NK-92 (cell line): ENCODE measurements around the gene BCL10.

Experiments
- DNase-seq: peaks from one replicate; lab custom pipeline; 2025; ENCODE audit not compliant: unreplicated experiment; lab: John Stamatoyannopoulos, UW

BCL10 gene

DNA sequence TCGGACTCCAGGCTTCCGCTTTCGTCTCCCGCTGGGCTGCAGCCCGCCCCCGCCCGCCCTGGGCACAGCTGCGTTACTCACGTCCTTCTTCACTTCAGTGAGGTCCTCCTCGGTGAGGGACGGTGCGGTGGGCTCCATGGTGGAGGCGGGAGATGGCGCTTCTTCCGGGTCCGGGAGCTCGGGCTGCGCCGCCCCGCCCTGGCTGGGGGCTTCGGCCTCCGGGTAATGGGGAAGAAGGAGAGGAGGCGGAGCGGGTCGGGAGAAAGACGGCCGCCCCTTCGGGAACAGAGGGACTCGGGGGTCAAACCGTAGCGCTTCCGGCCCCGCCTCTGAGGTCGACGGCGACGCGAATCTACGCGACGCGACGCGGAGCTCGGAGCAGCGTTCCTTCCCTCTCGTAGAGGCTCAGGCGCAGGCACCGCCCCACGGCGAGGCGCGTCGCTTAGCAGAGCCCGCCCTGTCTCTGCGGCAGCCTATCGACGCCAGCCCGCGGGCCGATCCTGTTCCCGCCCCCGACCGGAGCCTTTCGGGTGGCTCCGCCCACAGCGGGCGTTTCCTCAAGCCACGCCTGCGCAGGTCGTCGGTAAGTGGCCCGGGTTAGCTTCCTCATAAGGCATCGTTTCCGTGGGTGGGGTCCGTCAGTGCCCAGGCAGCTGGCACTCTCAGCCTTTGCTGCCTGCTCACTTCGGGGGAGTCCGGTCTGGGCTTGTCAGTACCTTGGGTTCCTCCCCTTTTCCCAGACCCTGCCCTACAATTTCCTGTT lies at the start of gene BCL10:
BCL10 (minus strand) TSS at position 418 of the 763 bp plus-strand sequence; CDS start at position 138, 280 bp downstream.
- peak; percentile 84 for DNase-seq

- no peak for DNase-seq
Observed at GRCh38 chr1:85325920-85326319, 49.5 kb upstream of the BCL10 start.

- no peak for DNase-seq
Observed at GRCh38 chr1:85323770-85324169, 47.3 kb upstream of the BCL10 start.

DNA sequence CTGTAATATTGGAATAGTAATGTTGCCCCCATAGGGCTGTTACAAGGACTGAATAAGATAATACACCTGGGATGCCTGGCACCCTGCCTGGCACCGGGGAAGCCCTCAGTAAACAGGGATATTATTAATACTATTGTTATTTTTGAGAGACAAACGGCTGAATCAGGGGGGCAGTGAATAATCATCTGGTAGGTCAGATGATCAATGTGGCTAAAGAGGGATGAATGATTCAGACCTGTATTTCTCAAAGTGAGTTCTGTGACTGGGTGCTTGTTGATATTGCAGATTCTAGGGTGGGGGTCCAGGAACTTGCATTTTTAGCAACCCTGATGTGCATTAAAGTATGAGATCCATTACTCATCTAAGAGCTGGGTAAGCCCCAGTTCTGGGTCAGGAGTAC lies 46.2 kb upstream of the BCL10 start:
- DNase-seq, result no peak

DNA sequence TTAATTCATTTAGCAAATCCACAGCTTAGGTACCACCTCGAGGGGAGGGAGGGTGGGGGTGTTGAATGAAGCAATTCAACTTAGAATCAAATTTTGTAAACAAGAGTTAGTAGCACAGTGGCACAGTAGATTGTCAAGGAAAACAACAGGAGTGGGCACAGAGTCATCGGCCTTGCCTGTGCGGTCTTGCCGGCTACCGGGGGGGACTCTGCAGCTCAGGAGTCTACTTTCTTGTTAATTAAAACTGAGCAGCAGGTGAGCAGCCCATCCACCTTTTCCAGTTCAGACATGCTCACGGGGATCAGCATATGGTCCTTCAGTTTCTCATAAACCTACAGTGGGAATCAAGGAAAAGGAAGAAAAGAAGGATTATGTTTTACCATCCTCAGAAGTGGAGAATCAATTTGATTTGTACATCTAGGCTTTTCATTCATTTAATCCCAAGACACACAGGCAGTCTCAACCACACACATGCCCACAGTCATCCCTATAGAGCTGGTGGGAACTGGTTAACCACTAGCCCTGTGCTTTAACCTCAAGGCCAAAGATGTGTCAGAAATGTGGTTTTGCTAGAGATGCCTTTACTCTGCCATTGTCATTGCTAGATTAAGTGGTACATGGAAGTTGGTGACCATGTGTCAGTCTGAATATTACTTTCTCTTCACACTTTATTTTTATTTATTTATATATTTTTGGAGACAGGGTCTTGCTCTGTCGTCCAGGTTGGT lies 45.0 kb upstream of the BCL10 start:
- no peak for DNase-seq

DNA sequence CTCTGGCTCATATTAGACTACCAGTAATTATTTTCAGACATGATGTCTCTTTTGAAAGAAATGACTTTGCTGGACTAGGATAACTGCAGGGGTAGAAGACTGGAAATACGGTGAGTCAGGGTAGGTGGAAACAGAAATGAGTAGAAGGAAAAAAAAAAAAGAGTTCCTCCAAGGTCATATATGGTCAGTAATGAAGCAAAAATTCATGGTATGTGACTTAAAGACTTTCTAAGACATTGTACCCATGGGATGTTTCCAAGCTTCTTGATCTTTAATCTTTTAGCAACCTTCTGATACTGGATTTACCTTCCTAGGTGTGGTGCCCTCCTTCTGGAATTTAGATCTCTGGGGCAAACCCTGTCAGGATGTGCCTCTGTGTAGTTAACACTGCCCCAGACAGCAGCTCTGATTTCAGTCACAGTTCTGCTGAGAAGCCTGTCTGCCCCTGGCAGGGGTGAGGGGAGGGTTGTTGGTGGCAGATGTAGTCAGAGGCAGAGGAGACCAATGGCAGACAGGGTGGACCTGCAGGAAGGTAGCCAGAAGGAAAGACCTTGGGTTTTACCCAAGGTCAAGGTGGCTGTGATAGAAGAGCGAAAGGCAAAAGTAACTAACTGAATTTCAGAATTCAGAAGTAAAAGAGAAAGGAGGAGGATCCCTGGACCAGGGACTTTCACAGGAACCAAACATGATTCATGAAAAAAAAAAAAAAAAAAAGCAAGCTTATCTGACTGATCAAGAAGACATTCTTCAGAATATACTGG lies 44.1 kb upstream of the BCL10 start:
- no peak for DNase-seq

DNA sequence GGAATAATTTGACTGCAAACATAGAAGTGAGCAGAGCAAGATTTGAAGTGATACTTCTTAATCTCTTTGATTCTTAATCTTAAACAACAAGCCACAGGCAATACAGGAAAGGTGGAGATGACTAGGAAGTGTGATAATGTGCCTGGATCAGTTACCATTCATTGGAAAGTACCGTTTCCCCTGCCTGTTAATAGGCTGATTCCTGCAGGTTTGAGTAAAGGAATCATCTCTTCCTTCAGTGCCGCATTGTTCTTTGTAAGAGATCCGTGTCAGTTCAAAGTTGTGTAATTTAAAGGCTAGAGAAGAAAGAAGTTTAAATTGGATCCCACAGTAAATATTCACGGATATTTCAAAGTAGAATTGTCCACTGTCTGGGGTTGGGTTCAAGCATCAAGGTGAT lies 43.5 kb upstream of the BCL10 start:
- DNase-seq, result no peak

DNA sequence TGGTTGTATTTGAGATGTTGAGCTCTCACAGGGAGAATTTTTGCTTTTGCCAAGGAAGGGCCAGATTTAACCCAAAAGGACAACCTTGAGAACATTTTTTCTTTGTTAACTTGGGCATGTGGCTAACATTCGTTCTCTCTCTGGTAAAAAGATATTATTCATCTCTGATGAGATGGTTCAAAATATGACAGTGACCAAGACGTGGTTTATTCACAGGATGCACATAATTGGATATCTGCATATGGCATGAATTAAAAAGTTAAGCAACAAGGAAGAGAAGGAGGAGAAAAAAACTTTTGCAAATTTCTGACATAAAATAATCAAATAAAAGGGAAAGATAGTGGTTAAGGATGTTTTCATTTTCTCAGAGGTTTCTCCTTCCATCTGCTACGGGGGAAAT lies 43.1 kb upstream of the BCL10 start:
- DNase-seq, result no peak

DNA sequence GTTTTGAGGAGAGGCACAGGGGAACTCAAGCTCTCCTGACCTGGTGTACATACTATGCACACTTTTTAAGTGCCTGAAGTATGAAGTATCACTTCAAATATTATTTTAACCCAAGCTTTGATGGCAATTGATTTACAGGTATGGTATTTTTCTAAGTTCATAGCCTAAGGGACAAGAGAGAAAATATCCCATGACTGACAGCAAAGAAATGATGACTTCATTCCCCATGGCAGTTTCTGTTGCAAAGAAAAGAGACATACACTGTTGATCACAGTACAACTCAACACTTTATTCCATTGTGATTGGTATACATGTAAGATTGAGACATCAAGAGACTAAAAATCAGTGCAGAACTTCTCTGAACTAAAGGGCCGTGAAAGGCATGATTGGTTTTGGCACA lies 41.8 kb upstream of the BCL10 start:
- DNase-seq, result no peak

DNA sequence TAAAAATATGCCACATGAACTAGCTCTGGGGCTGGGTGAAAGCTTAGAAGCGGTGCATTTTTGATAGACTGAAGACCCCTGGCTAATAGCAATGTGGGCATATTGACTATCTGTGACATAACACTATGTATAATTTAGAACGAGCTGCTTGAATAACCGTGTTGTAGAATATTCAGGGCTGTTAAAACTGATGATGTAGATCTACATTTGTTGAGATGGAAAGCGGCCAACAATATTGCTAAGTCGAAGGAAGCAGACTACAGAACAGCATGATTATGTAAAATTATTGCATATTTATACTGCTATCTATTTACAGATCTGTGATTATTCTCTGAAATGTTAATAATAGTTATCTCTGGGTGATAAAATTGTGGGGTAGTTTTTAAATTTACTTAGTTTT lies 41.1 kb upstream of the BCL10 start:
- no peak for DNase-seq

GRCh38 chr1:85316321-85316720 lies 39.9 kb upstream of the BCL10 start:
- no peak for DNase-seq

- no peak for DNase-seq
Observed at GRCh38 chr1:85315789-85316188, 39.4 kb upstream of the BCL10 start.

DNA sequence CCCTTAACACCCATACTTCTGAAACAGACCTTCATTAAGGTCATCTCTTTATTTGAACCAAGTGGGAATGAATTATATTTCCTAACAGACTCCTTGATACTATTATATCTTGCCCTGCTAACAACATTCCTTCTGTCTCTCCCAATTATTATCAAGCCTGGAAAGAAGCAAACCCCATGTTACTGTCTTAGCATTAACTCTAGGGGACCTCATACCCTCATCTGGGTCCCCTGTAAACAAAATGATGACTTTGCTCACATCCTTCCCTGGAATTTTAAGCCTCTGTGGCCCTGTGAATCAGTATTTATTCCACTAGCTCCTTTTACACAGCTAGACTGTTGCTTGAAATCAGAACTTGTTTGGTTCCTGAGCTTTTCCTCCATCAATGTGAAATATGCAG lies 38.3 kb upstream of the BCL10 start:
- DNase-seq, result no peak

GRCh38 chr1:85313888-85314696 lies 37.7 kb upstream of the BCL10 start:
- DNase-seq, result no peak

GRCh38 chr1:85311818-85312217 lies 35.4 kb upstream of the BCL10 start:
- DNase-seq, result no peak

- DNase-seq, result no peak
Observed at GRCh38 chr1:85308833-85309350, 32.5 kb upstream of the BCL10 start.

DNA sequence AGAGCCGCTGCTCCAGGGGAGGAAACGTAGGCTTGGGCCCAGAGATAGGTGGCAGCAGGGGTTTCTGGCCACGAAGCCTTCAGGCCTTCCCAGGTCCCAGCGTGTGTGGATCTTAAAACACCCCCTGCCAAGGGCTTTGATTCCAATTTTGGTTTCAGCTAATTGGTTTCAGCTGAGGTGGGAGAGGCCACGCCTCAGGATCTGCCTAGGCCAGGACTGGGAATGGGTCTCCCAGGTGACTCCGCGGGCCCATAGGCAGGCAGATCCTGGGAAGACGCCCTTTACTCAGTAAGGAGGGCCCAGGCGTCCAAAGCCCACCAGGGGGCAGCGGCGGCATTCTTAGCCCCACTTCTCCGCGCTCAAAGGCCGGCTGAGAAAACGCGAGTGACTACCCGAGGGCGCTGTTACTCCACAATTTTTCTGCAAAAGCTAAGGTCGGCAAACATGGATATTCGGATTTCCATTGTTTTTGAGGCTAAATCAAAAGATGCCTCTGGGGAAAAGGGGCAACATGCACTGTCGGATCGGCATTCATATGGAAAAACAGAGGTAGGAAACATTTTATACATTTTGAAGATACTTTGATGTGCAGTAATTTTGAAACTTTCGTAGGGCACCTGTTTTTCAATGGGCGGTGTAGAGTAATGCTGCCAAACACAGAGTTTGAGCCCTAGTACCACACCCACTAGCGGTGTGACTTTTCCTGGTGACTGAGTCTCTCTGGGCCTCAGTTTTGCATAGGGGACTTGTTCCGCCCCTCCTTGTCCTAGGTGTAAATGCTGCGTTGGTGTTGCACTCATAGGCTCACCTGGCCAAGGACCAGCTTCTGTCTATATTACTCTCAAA lies 31.8 kb upstream of the BCL10 start:
- DNase-seq, result no peak

- DNase-seq, result no peak
Observed at GRCh38 chr1:85306236-85306635, 29.8 kb upstream of the BCL10 start.

DNA sequence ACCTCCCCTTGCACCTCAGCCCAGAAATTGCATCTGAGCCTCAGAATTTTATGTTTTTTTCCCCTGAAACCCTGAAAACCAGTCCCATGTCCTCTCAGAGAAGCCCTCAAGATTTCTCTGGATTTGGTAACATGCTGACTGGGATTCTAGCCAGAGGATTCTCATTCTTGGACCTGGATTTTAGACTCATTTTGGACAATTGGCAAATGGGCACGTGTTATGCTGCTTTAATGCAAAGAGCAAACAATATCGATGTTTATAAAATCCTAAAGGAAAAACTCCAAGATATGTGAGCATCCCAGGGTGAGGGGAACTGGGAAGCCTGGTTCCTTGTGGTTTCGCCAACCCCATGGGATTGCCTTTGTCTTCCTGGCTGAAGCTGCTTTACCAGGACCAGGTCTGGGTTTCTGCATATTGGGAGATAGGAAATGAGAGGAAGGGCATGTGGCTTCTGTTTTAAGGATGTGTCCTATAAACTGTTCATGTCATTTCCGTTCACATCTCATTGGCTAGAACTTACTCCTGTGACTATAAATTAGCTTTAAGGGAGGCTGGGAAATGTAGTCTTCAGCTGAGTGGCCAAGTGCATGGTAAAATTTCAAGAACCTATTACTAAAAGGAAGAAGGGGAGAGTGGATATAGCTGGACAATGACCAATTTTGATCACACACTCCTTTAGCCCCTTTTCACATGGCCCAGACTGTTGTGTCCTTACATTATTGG lies 27.2 kb upstream of the BCL10 start:
- DNase-seq, result no peak
